ENCODE measurements around the gene CYFIP2.

CYFIP2 gene

GRCh38 chr5:157324237-157324636, 58.3 kb downstream of the CYFIP2 start:
- DNase-seq (ENCODE audit: low read depth in 2 of 2), result no peak

GRCh38 chr5:157326440-157327005, 60.6 kb downstream of the CYFIP2 start:
- no peak for DNase-seq (ENCODE audit: low read depth in 2 of 2)

GRCh38 chr5:157327771-157328170, 61.8 kb downstream of the CYFIP2 start:
- DNase-seq (ENCODE audit: low read depth in 2 of 2), result no peak

- peak; percentile 22 to 28 for DNase-seq (ENCODE audit: low read depth in 2 of 2)
Measured at GRCh38 chr5:157328277-157328912, 62.5 kb downstream of the CYFIP2 start.

- DNase-seq (ENCODE audit: low read depth in 2 of 2), result no peak
Measured at GRCh38 chr5:157331807-157332206, 65.9 kb downstream of the CYFIP2 start.

- no peak for DNase-seq (ENCODE audit: low read depth in 2 of 2)
Measured at GRCh38 chr5:157335534-157336422, 69.9 kb downstream of the CYFIP2 start.

- no peak for DNase-seq (ENCODE audit: low read depth in 2 of 2)
Measured at GRCh38 chr5:157336423-157336744, 70.5 kb downstream of the CYFIP2 start.

- no peak for DNase-seq (ENCODE audit: low read depth in 2 of 2)
Measured at GRCh38 chr5:157339409-157339808, 73.5 kb downstream of the CYFIP2 start.

- DNase-seq (ENCODE audit: low read depth in 2 of 2), result no peak
Measured at GRCh38 chr5:157342822-157343402, 77.0 kb downstream of the CYFIP2 start.

- no peak for DNase-seq (ENCODE audit: low read depth in 2 of 2)
Measured at GRCh38 chr5:157343842-157344790, 78.2 kb downstream of the CYFIP2 start.

GRCh38 chr5:157345067-157345466, 79.1 kb downstream of the CYFIP2 start:
- no peak for DNase-seq (ENCODE audit: low read depth in 2 of 2)

- no peak for DNase-seq (ENCODE audit: low read depth in 2 of 2)
Measured at GRCh38 chr5:157345485-157345884, 79.6 kb downstream of the CYFIP2 start.

GRCh38 chr5:157347301-157348048, 81.6 kb downstream of the CYFIP2 start:
- DNase-seq (ENCODE audit: low read depth in 2 of 2), result no peak

- no peak for DNase-seq (ENCODE audit: low read depth in 2 of 2)
Measured at GRCh38 chr5:157348049-157348400, 82.1 kb downstream of the CYFIP2 start.

- DNase-seq (ENCODE audit: low read depth in 2 of 2), result no peak
Measured at GRCh38 chr5:157350939-157351801, 85.2 kb downstream of the CYFIP2 start.

GRCh38 chr5:157351802-157352092, 85.8 kb downstream of the CYFIP2 start:
- no peak for DNase-seq (ENCODE audit: low read depth in 2 of 2)

- no peak for DNase-seq (ENCODE audit: low read depth in 2 of 2)
Measured at GRCh38 chr5:157352756-157353340, 86.9 kb downstream of the CYFIP2 start.

GRCh38 chr5:157354800-157355199, 88.9 kb downstream of the CYFIP2 start:
- DNase-seq (ENCODE audit: low read depth in 2 of 2), result no peak

- no peak for DNase-seq (ENCODE audit: low read depth in 2 of 2)
Measured at GRCh38 chr5:157356576-157356975, 90.7 kb downstream of the CYFIP2 start.

GRCh38 chr5:157357823-157358222, 91.9 kb downstream of the CYFIP2 start:
- no peak for DNase-seq (ENCODE audit: low read depth in 2 of 2)
